Measurements from ENCODE around the gene STATH.

Gene STATH, protein sequence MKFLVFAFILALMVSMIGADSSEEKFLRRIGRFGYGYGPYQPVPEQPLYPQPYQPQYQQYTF

DNA sequence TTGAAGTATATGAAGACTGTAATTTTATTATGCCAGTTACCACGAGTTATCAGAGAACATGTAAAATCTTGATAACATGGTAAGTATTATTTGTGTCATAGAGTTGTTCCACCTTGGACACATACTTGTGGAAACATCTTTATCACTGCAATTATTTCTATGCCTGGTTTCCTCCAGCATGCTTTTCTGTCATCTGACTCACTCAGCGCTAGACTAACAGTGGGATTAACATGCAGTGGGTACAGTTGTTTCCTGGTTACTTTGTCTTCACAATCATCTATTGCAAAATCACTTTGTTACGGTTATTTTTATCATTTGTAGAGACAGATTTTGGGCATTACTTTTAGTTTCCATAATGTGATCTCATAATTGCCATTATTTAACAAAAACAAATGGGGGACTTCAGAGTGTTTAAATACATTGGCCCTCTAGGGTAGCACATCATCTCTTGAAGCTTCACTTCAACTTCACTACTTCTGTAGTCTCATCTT is at the start of gene STATH:
STATH (plus strand) TSS at position 441 of the 491 bp plus-strand sequence. CDS start 2,472 bp downstream, outside the sequence.
- Mint-ChIP-seq H3K4me1 (ENCODE audit: low read depth) (no peaks in the 10 kb centered on the region), H3K9me3 (no peaks in the 10 kb centered on the region), H3K36me3 (ENCODE audit: low read depth) (no peaks in the 10 kb centered on the region), H3K27ac (no peak within 1 kb of the TSS), H3K27me3 (no peaks in the 10 kb centered on the region), H3K4me3 (no peak within 1 kb of the TSS)
- intact Hi-C loops (cut with micrococcal nuclease): no loop called here

DNA sequence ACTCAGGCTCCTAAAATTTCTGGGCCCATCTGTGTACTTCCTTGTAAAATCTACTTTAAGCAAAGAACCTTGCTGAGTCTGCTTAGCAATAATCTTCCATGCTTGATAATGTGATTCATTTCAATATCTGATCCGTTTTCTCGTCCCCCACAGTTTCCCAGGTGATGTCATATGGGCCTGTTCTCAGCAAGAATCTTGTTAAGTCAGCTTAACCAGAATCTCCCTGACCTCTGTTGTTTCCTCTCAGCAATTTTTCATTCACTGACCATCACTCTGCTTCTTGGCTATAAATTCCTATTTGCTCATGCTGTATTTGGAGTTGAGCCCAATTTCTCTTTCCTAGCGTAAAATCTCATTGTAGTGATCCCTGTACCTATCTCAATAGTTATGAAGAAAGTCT is 44.2 kb upstream of the STATH start:
- no peaks in the 10 kb centered on the region for H3K36me3 Mint-ChIP-seq (ENCODE audit: low read depth)
- H3K4me3 Mint-ChIP-seq: no peak overlapping the region
- no peaks in the 10 kb centered on the region for H3K9me3 Mint-ChIP-seq
- no peak overlapping the region for H3K27ac Mint-ChIP-seq
- no peaks in the 10 kb centered on the region for H3K27me3 Mint-ChIP-seq
- intact Hi-C loops (cut with micrococcal nuclease): no loop called here
- H3K4me1 Mint-ChIP-seq (ENCODE audit: low read depth): no peaks in the 10 kb centered on the region

DNA sequence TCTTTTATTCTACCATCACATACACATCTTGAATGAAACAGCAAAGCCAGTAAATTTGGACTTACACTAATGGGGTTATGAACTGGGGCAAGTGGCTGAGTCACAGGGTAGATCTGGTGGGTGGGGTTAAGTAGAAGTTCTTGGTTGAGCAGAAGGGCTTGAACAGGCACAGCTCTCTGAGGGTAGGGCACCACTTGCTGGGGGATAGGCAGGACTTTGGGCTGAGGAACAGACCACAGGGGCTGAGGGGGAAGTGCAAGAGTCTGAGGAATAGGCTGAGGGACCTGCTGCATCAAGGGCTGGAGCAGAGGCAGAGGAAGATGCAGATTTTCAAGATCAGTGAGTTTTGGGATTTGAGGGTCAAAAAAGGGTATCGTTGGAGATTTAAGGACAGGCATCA is 38.6 kb upstream of the STATH start:
- H3K4me1 Mint-ChIP-seq (ENCODE audit: low read depth): no peaks in the 10 kb centered on the region
- H3K4me3 Mint-ChIP-seq: no peak overlapping the region
- intact Hi-C loops (cut with micrococcal nuclease): no loop called here
- H3K27ac Mint-ChIP-seq: no peak overlapping the region
- H3K9me3 Mint-ChIP-seq: no peaks in the 10 kb centered on the region
- H3K36me3 Mint-ChIP-seq (ENCODE audit: low read depth): no peaks in the 10 kb centered on the region
- H3K27me3 Mint-ChIP-seq: no peaks in the 10 kb centered on the region

DNA sequence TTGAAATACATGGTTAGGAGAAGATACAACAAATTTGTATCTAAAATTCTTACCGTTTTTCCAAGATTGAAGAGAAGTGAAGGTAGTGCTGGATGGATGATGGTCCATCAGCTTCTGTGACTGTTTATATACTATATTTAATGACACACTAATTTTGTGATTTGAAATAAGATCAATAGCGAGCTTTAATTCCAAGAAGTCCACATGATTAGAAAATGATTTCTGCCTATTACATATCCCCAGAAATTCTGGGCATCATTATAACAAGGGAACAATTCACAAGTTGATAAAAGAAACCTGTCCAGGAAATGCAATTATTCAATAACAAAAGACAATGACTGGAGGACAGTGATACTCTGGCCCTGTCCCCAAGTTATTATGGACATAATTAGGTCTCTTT is 30.1 kb upstream of the STATH start, which contains the start of gene CSN2:
CSN2 (minus strand) TSS at position 101 of the 400 bp plus-strand sequence. CDS start 4,733 bp downstream, outside the sequence.
- Mint-ChIP-seq H3K27ac (no peak within 1 kb of the TSS), H3K36me3 (ENCODE audit: low read depth) (no peaks in the 10 kb centered on the region), H3K9me3 (no peaks in the 10 kb centered on the region), H3K4me3 (no peak within 1 kb of the TSS), H3K27me3 (no peaks in the 10 kb centered on the region), H3K4me1 (ENCODE audit: low read depth) (no peaks in the 10 kb centered on the region)
- intact Hi-C loops (cut with micrococcal nuclease): no loop called here

DNA sequence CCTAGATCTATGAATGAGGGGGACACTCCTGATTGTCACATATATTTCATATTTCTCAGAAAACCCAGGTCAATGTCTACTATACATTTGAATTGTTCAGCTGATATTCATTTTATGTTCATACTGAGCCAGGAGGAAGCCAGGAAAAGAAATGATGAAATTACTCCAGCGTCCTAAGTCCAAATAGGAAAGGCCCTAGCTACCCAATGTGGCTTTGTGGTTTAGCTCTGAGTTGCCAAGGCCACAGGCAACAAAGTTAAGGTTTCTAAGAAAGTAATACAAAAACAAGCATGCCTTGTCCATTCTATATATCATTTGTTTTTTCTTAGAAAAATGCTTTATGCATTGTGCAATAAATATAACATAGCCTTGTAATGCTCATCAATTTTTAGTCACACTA is 25.7 kb upstream of the STATH start:
- Mint-ChIP-seq H3K4me3 (no peak overlapping the region), H3K27ac (no peak overlapping the region), H3K9me3 (no peaks in the 10 kb centered on the region), H3K36me3 (ENCODE audit: low read depth) (no peaks in the 10 kb centered on the region), H3K27me3 (no peaks in the 10 kb centered on the region), H3K4me1 (ENCODE audit: low read depth) (no peaks in the 10 kb centered on the region)
- intact Hi-C loops (cut with micrococcal nuclease): no loop called here

GRCh38 chr4:69974631-69975030 is 21.1 kb upstream of the STATH start:
- no peaks in the 10 kb centered on the region for H3K9me3 Mint-ChIP-seq
- no peak overlapping the region for H3K4me3 Mint-ChIP-seq
- intact Hi-C loops (cut with micrococcal nuclease): no loop called here
- H3K4me1 Mint-ChIP-seq (ENCODE audit: low read depth): no peaks in the 10 kb centered on the region
- no peaks in the 10 kb centered on the region for H3K27me3 Mint-ChIP-seq
- no peak overlapping the region for H3K27ac Mint-ChIP-seq
- H3K36me3 Mint-ChIP-seq (ENCODE audit: low read depth): no peaks in the 10 kb centered on the region

DNA sequence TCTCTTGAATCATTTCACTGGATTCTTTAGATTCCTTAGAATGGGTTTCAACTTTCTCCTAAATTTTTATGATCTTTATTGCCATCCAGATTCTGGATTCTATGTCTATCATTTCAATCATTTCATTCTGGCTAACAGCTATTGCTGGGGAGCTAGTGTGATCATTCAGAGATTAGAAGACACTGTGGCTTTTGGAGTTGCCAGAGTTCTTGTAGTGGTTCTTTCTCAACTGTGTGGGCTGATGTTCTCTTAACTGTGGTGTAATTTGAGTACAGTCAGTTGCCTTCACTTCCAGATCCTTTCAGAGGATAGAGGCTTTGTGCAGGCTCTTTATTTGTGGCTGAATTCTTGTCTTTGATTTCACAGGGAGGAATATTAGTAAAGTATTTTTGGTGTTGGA is 18.2 kb upstream of the STATH start:
- no peak overlapping the region for H3K4me3 Mint-ChIP-seq
- no peaks in the 10 kb centered on the region for H3K27me3 Mint-ChIP-seq
- H3K27ac Mint-ChIP-seq: no peak overlapping the region
- H3K9me3 Mint-ChIP-seq: no peaks in the 10 kb centered on the region
- H3K36me3 Mint-ChIP-seq (ENCODE audit: low read depth): no peaks in the 10 kb centered on the region
- no peaks in the 10 kb centered on the region for H3K4me1 Mint-ChIP-seq (ENCODE audit: low read depth)
- intact Hi-C loops (cut with micrococcal nuclease): no loop called here

- H3K9me3 Mint-ChIP-seq: no peaks in the 10 kb centered on the region
- intact Hi-C loops (cut with micrococcal nuclease): no loop called here
- no peak overlapping the region for H3K27ac Mint-ChIP-seq
- H3K36me3 Mint-ChIP-seq (ENCODE audit: low read depth): no peaks in the 10 kb centered on the region
- no peaks in the 10 kb centered on the region for H3K27me3 Mint-ChIP-seq
- no peak overlapping the region for H3K4me3 Mint-ChIP-seq
- no peaks in the 10 kb centered on the region for H3K4me1 Mint-ChIP-seq (ENCODE audit: low read depth)
These were observed 11.7 kb upstream of the STATH start for GRCh38 chr4:69984030-69984443.

GRCh38 chr4:69986663-69987062 is 9.1 kb upstream of the STATH start:
- H3K27ac Mint-ChIP-seq: no peak overlapping the region
- H3K27me3 Mint-ChIP-seq: no peaks in the 10 kb centered on the region
- H3K4me3 Mint-ChIP-seq: no peak overlapping the region
- intact Hi-C loops (cut with micrococcal nuclease): no loop called here
- H3K4me1 Mint-ChIP-seq (ENCODE audit: low read depth): no peaks in the 10 kb centered on the region
- H3K36me3 Mint-ChIP-seq (ENCODE audit: low read depth): no peaks in the 10 kb centered on the region
- H3K9me3 Mint-ChIP-seq: no peaks in the 10 kb centered on the region

GRCh38 chr4:69991016-69991415 is 4.8 kb upstream of the STATH start:
- no peaks in the 10 kb centered on the region for H3K27me3 Mint-ChIP-seq
- H3K27ac Mint-ChIP-seq: no peak overlapping the region
- intact Hi-C loops (cut with micrococcal nuclease): no loop called here
- H3K9me3 Mint-ChIP-seq: no peaks in the 10 kb centered on the region
- no peak overlapping the region for H3K4me3 Mint-ChIP-seq
- H3K4me1 Mint-ChIP-seq (ENCODE audit: low read depth): no peaks in the 10 kb centered on the region
- H3K36me3 Mint-ChIP-seq (ENCODE audit: low read depth): no peaks in the 10 kb centered on the region

DNA sequence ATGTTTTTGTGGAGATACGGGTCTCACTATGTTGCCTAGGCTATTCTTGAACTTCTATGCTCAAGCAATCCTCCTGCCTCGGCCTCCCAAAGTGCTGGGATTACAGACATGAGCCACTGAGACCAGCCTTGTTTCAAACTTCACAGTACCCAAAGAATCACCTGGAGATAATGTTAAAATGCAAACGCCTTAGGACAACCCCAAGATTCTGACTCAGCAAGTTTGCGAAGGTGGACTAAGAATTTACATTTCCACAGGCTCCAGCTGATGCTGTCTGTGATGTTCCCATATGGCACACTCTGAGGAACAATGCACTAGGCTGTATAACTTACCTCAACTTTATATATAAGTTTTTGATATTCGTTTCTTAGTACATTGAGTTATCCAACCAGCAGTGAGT is 984 bp upstream of the STATH start:
- Mint-ChIP-seq H3K27me3 (no peaks in the 10 kb centered on the region), H3K36me3 (ENCODE audit: low read depth) (no peaks in the 10 kb centered on the region), H3K9me3 (no peaks in the 10 kb centered on the region), H3K4me3 (no peak overlapping the region), H3K27ac (no peak overlapping the region), H3K4me1 (ENCODE audit: low read depth) (no peaks in the 10 kb centered on the region)
- intact Hi-C loops (cut with micrococcal nuclease): no loop called here

- H3K27me3 Mint-ChIP-seq: no peaks in the 10 kb centered on the region
- H3K4me3 Mint-ChIP-seq: no peak overlapping the region
- H3K4me1 Mint-ChIP-seq (ENCODE audit: low read depth): no peaks in the 10 kb centered on the region
- no peaks in the 10 kb centered on the region for H3K9me3 Mint-ChIP-seq
- H3K36me3 Mint-ChIP-seq (ENCODE audit: low read depth): no peaks in the 10 kb centered on the region
- intact Hi-C loops (cut with micrococcal nuclease): no loop called here
- no peak overlapping the region for H3K27ac Mint-ChIP-seq
These were observed 3.7 kb downstream of the STATH start for GRCh38 chr4:69999420-69999819.

GRCh38 chr4:70000711-70001110 is 4.9 kb downstream of the STATH start:
- Mint-ChIP-seq H3K27ac (no peak overlapping the region), H3K27me3 (no peaks in the 10 kb centered on the region), H3K9me3 (no peaks in the 10 kb centered on the region), H3K36me3 (ENCODE audit: low read depth) (no peaks in the 10 kb centered on the region), H3K4me3 (no peak overlapping the region), H3K4me1 (ENCODE audit: low read depth) (no peaks in the 10 kb centered on the region)
- intact Hi-C loops (cut with micrococcal nuclease): no loop called here

GRCh38 chr4:70002507-70002906 is 6.7 kb downstream of the STATH start:
- no peaks in the 10 kb centered on the region for H3K9me3 Mint-ChIP-seq
- H3K27ac Mint-ChIP-seq: no peak overlapping the region
- H3K27me3 Mint-ChIP-seq: no peaks in the 10 kb centered on the region
- intact Hi-C loops (cut with micrococcal nuclease): no loop called here
- no peaks in the 10 kb centered on the region for H3K36me3 Mint-ChIP-seq (ENCODE audit: low read depth)
- H3K4me3 Mint-ChIP-seq: no peak overlapping the region
- H3K4me1 Mint-ChIP-seq (ENCODE audit: low read depth): no peaks in the 10 kb centered on the region

GRCh38 chr4:70008771-70009170 is 13.0 kb downstream of the STATH start:
- Mint-ChIP-seq H3K4me1 (ENCODE audit: low read depth) (no peaks in the 10 kb centered on the region), H3K27ac (no peak overlapping the region), H3K27me3 (no peaks in the 10 kb centered on the region), H3K9me3 (no peaks in the 10 kb centered on the region), H3K36me3 (ENCODE audit: low read depth) (no peaks in the 10 kb centered on the region), H3K4me3 (no peak overlapping the region)
- intact Hi-C loops (cut with micrococcal nuclease): no loop called here

Measured in dendritic cell treated with granulocyte-macrophage colony-stimulating factor and Interleukin-4, amounts not matched to agents 40 ng/mL and 50 ng/mL, for 4 days (primary cell).